Renal cortical epithelial cell (primary cell): Measurements from ENCODE around the gene AMN. TPM values are rescaled to one million over a fixed set of nuclear protein-coding genes. Genes with fewer than 3 reads are reported as not detected.

ENCODE experiments used
- DNase-seq: peaks from one replicate; pipeline ENCODE4 v3.0.0-alpha.2; 2011; ENCODE audit warnings: low read depth
- total RNA-seq: library from RNA; depleted of rRNA; stranded (reverse); fragments of >200 nt; gene quantifications from 2 replicates; pipeline ENCODE4 v1.2.3, GENCODE V29; 2014

Gene AMN
- total RNA-seq, 1 donor from 2014 or later, result 2.5 TPM

DNA sequence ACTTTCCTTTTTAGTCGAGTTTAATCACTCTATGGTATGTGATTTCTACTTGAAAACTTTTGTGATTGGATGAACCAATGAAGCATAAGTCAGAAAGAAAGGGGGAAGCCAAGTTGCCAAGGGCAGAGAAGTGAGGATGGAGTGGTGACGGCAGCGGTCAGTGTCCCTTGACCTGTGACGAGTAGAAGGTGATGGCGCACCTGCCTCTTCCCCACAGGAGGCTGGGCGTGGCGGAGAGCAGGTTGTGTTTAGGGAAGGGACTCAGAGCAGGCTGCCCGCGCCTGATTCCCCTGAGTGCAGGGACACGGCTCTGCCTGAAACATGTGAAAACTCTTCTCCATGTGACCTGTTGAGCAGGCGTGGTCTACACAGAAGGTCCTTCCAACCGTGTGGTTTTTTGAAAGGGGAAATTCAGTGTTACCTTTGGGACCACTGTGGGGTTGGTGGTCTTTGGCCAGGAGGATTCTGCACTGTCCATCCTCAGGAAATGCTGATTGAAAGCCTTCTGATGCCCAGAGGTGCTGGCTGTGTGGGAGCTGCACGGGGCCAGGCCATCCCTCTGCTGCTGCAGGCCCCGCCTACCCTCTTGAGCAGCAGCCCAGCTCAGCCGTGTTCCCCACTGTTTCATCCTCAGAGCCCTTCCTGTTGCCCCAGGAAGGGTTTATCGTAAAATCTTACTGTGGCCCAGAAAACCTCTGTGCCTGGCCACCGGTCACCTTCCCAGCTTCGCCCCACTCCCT is 23.5 kb upstream of the AMN start:
- no peak for DNase-seq

DNA sequence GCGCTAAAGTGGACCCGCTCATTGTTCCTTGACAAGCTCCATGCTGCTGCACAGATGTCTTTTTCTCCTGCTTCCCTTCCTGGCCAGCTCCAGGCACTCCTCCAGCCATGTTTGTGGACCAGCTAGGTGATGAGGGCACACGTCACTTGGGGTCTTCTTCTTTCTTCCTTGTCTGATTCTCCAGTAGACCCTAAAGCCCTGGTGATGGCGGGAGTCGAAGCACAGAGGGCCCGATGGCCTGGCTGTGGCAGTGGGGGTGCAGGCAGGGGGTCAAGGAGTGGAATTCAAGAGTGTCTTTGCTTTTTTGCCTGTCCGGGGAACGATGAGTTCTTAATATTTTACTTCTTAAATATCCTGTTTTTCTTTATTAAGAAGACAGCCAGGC is 23.0 kb upstream of the AMN start:
- no peak for DNase-seq

DNA sequence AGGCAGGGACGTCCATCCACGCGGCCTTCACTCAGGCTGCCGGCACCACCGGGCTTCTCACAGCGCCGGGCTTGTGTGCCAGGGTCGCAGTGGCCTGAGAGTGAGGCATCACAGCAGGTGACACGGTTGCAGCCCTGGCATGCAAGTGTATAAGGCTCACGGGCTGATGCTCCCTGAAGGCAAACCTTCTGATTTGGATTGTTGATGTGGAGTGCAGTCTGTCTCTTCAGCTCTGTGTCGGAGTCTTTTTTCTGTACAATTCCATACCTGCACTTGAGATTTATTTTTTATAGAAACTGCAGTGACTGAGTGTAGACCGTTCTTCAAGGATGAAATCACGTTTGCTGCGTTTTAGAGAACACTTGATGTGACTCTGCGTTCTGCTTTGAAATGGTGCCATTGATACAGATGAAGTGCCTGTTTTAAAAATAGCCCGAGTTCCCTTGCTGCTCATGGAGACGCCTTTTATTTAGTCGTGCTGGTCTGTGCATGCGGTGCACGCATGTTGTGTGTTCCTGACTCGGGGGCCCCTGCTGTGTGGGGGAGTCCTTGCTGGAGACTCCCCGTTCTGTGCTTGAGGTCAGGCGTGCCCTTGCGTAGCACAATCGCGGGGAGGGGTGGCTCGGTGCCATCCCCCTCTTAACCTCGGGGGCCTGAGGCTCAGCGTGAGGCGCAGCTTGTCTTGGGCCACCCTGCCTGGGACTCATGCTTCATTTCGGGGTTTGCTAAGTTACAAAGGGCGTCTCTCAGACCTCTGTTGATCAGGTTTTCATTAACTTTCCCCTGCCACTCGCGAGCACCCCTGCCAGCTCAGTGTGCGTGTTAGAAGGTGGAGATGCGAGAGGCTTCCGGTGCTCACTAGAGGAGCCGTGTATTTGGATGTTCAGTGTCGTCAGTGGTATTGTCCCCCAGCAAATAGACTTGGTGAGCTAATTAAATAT is 21.6 kb upstream of the AMN start:
- DNase-seq, result no peak

DNA sequence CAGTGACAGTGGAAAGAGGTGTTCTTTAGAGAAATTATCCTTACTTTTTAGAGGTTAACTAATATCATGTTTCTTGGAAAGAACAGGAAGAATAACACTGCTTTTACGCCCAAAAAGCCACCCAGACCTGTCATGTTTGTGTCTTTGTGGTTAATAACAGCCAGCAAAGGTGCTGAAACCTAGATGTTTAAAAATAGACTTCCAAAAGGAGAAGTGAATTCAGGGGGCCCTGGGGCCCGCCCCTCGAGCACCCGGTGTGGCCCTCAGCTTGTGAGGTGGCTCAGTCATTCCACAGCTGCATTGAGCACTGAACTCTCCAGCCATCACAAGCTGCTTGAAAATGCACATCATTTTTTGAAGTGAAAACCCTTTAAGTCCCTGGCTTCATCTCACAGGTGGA is 20.8 kb upstream of the AMN start:
- DNase-seq, result no peak

DNA sequence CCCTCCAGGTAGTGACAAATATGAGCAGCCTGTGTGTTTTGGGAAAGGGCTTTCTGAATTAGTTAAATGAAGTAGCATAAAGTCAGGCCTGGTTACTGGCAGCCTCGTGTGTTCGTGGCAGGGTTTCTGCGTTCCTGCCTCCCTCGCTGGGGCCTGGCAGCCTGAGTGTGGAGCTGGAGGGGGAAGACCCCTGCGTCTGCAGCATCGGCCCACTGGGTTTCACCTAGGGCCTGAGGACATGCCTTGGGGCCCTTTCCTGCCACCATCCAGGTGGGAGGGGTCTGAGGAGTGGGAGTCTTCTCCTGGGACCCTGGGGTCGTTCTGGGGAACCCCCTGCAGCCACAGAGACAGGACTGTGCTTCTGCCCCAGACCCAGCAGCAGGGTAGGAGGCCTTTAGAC is 20.4 kb upstream of the AMN start:
- DNase-seq, result no peak

DNA sequence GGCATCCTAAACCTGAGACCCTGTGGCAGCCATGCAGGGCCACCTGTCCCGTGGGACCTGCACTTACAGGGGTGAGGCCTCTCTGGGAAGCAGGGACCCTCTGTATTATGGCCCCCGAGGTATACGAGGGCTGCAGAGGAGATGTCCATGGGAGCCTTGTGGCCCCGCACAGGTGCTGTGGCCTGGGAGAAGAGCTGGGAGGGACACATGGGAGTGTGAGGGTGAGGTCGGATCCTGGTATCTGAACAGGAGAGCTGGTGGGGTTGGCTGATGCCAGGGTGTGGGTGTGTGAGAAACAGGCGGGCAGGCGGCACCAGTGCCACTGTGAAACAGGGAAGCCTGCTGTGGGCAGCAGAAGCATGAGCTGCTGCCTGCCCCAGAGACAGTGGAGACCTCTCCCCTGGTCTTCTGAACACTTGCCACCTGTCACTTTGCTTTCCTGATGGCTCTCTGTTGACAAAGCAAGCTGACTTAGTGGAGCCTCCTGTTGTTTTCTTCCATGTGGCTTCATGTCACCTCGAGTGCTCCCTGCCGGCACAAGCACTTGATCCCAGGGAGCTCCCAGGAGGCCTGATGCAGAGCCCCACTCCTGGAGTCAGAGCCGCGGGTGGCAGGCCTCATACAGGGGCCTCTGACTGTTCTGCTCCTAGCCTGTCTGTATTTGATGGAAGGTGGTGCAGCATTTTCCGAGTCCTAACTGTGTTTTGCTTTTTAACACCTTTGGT is 19.8 kb upstream of the AMN start:
- no peak for DNase-seq

DNA sequence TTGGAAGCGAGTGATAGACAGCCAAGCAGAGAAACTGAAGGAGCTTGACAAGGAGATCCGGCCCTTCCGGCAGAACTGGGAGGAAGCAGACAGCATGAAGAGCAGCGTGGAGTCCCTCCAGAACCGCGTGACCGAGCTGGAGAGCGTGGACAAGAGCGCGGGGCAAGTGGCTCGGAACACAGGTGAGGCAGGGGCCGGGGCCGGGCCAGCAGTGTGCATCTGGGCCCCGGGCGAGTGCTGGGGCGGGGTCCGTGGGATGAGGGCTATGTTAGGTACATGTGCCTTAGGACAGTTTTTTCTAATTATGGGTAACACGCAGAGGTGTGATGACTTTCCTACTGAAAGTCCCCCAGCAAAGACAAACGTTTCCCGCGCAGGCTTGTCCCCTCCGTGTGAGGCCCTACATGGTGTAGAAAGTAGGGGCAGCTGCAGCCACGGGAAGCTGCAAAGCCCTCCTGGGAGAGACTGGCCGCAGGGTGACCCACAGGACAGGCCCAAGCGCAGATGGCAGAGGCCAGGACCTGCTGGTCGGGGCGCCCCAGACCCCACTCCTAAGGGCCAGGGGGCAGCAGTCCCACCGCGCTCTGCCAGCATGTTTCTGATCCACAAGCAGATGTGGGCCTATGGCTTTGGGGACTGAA is 19.1 kb upstream of the AMN start:
- DNase-seq, result no peak

DNA sequence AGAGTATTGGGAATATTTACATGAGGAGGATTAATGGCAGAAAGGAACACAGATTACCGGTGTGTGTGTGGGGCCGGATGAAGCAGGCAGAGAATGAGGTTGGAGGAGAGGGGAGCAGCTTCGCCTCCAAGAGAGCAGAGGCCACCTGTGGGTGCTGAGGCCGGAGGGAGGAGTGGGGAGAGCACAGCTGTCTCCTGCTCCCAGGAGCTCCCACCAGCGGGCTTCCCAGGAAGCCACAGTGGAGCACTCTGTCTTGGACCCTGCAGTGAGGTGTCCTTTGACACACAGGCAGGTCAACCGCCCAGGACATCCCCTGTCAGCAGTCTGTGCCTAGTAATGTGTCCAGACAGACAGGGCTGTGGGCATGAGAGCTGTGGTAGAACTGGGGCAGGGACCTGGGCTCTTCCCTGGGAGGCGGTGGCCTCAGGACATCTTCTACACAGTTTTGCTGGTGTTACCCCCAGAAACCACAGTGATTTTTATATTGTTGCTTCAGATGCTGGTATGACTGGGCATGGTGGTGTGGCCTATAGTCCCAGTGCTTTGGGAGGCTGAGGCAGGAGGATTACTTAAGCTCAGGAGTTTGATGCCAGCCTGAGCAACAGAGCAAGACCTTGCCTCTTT is 18.5 kb upstream of the AMN start:
- no peak for DNase-seq

DNA sequence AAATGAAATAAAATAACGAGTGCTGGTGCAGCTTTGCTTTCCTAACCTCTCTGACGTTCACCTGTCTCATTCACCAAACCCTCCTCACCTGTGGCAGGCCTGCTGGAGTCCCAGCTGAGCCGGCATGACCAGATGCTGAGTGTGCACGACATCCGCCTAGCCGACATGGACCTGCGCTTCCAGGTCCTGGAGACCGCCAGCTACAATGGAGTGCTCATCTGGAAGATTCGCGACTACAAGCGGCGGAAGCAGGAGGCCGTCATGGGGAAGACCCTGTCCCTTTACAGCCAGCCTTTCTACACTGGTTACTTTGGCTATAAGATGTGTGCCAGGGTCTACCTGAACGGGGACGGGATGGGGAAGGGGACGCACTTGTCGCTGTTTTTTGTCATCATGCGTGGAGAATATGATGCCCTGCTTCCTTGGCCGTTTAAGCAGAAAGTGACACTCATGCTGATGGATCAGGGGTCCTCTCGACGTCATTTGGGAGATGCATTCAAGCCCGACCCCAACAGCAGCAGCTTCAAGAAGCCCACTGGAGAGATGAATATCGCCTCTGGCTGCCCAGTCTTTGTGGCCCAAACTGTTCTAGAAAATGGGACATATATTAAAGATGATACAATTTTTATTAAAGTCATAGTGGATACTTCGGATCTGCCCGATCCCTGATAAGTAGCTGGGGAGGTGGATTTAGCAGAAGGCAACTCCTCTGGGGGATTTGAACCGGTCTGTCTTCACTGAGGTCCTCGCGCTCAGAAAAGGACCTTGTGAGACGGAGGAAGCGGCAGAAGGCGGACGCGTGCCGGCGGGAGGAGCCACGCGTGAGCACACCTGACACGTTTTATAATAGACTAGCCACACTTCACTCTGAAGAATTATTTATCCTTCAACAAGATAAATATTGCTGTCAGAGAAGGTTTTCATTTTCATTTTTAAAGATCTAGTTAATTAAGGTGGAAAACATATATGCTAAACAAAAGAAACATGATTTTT is 17.1 kb upstream of the AMN start:
- DNase-seq, result no peak

DNA sequence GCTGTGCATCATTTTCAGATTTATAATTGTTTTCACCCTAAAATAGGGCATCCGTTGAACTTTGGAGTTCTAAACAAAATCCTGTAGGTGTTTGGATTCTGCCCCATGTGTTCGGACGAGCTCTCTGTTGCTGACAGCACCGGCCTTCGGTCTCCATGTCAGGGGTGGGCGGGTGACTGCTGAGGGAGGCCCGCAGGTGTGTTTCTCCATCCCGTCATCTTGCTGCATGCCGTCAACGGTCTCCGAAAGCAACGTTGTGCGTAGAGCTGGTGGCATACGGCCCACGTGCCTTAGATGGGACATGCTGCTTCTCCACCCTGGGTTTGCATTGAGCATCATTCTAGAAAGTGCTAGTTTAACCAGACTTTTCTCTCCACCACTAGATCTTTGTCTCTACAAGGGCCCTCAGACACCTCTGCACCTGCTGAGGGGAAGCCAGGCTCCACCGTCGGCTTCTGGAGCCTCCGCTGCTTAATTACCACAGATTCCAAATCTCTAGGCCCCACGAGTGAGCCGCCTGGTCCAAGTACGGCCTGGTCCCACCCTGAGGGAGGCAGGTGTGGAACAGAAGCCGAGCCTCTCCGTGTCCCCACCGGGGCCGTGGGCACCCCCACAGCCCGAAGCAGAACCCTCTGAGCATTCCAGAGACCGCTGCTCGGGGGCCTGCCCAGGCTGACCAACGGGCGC is 15.7 kb upstream of the AMN start:
- no peak for DNase-seq

DNA sequence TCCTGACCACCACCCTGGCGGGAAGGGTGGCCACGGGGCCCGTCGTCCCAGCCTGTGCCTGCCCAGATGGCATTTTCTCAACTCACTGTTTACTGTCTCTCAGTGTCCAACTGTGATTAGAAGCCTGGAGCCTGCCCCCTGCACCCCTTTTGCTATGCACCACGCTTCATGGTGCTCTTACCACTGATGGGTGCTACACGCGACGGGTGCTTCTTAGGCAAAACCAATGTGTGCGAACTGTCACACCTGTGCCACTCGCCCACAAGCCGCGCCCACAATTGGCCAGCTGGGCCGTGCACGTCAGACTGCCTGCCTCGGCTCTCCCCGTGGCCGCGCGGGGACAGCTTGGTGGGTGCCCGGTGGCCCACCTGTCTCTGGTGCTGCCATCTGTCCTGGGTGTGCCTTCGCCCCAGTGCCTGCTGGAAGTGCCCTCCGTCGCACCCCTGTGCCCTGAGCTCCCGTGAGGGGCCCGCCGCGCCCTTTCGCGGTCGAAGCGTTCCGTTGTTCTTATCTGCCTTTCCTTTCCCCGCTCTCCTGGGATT is 15.1 kb upstream of the AMN start:
- DNase-seq, result no peak

DNA sequence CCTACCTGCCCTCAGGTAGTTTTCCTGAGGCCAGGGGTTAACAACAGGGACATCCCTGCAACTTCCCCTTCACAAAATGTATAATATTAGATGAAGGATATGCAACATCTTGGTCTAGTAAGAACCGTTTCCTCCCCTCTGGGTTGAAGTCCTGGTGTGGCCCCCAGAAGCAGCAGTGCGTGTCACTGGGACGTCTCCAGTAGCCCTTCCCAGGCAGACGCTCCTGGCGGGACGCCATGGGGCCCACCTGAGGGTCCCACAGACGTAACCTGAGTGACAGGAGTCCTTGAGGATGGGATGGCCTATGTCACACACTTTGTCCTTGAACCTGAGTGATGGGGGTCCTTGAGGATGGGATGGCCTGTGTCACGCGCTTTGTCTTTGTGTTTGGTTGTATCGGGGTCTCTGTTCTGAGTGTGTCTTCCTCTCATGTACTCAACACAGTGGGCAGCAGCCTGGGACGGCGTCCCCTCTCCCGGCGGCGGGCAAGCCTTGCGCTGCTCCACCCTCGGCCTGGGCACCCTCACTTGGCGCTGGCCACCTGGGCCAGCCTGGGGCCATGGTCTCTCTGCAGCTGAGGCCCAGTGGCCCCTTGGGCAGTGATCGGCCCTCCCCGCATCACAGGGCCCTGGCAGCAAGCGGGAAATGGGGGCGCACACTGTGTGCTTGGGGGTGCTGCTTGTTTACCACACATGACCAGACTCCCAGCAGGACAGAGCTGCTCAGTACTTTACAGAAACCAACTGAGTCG is 14.3 kb upstream of the AMN start:
- DNase-seq, result no peak

DNA sequence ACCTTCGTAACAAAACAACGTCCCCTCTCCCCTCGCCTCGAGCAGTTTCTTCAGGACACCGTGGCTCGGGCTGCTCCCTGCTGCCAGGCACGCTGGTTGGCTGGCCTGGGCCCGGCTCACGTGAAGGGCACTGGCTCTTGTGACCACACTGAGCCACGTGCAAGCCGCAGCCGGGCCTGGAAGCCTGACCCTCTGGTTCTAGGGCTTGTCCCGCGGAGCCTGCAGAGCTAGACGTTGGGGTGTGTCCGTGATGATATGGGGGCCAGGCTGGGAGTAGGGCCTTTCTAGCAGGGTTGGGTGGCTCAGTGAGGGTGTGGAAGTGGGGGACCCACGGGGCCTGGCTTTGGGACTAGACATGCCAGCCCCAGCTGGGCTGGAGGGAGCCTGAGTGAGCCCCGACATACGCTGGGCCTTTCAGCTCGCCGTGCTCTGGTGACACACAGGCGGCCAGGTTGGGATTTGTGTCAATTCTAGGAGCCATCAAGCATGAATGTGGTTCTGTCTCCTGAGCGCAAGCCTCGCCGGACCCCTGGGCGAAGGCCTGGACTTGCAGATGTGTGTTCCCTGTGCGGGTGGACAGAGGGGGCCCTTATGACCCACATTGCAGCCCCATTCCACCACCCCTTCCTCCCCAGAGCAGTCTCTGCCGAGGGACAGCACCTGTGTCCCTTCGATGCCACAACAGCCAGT is 13.6 kb upstream of the AMN start:
- no peak for DNase-seq

DNA sequence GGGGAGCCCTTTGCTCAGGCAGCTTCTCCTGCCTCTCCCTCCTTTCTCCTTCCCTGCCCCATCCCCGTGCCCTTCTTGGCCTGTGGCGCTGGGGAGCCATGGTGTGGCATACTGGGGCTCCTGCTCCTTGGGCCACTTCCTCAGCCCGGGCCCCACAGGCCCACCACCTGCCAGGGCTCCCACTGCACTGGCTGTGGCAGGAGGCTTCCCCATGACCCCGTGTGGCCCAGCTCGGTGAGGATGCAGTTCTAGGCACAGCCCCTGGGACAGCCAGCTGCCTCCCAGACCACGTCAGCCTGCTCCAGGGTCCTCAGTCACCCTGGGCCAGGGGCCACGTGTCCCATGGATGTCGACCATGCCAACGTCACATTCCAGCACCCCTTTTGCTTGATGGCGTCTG is 13.0 kb upstream of the AMN start:
- no peak for DNase-seq

DNA sequence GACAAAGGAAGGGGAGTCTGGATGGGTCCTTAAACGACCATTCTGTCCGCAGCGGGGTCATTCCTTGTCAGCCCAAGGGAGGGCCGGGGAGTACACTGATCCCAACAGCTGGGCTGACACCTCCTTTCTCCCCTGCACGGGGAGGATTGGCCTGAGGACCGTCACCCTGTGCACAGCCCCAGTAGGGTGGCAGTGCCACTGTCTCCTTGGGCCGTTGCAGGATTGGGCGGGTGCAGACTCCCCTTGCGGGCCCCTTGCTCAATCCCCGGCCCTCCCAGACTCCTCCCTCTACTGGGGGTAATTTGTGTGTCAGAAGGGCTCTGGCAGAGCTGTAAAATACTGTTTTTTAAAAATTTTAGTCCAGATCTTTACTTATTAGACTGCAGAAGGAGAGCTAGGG is 12.6 kb upstream of the AMN start:
- DNase-seq, result no peak

DNA sequence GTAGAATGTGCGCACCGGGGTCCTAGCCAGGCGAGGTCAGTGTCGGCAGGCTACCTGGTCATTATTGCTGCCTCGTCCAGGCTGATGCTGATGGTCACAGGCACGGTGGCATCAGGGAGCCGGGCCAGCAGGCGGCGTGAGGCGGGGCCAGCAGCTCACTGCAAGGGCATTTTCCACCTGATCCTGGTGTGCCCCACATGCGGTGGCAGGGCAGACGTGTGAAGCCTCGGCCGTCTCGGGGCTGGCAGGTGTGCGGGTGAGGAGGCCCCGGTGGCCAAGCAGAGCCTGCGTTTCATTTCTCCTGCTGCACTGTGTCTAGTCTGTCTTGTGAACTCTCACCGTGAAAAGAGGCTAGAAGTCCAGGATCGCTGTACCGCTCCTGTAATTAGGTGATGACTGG is 12.0 kb upstream of the AMN start:
- DNase-seq, result no peak

DNA sequence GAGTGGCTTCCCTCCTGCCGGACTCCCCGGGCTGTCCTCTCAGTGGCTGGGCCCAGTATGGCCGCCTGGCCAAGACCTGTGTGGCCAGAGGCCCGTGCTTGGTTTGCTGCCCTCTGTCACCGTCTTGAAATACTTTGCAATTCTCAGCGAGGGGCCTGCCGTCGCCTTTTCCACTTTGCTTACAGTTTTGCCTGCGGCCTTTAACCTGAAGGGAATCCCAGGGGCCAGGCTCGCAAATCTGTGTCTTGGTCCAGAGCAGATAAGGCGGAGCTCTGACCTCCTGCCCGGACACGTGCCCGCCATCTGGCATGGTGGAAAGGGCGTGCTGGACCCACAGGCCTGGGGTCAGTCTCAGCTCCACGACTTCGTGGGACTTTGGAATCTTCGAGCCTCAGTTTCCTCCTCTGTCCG is 10.9 kb upstream of the AMN start:
- DNase-seq, result no peak
